GM18907 (cell line): ENCODE data around the gene IL1B.

ENCODE experiments used
- ATAC-seq: cut with Tn5 transposase; IDR thresholded peaks from one replicate; pipeline ENCODE4 v1.9.1; 2021; ENCODE audit warnings: mild to moderate bottlenecking, moderate library complexity; ENCODE audit not compliant: unreplicated experiment

The IL1B gene

DNA sequence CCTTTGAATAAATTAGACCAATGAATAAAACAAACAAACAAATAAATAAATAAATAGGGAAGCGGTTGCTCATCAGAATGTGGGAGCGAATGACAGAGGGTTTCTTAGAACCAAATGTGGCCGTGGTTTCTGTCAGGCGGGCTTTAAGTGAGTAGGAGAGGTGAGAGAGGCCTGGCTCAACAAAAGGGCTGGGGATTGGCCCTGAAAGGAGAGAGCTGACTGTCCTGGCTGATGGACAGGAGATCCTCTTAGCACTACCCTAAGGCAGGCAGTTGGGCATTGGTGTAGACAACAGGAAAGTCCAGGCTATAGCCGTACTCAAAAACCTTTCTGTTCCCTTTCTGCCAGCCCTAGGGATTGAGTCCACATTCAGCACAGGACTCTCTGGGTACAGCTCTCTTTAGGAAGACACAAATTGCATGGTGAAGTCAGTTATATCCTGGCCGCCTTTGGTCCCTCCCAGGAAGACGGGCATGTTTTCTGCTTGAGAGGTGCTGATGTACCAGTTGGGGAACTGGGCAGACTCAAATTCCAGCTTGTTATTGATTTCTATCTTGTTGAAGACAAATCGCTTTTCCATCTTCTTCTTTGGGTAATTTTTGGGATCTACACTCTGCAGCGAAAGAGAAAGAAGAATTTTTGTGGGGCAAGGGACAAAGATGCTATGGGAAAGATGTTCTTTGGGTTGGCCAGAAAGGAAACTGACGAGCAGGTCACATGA is 6.5 kb downstream of the IL1B start:
- ATAC-seq, result no peak

DNA sequence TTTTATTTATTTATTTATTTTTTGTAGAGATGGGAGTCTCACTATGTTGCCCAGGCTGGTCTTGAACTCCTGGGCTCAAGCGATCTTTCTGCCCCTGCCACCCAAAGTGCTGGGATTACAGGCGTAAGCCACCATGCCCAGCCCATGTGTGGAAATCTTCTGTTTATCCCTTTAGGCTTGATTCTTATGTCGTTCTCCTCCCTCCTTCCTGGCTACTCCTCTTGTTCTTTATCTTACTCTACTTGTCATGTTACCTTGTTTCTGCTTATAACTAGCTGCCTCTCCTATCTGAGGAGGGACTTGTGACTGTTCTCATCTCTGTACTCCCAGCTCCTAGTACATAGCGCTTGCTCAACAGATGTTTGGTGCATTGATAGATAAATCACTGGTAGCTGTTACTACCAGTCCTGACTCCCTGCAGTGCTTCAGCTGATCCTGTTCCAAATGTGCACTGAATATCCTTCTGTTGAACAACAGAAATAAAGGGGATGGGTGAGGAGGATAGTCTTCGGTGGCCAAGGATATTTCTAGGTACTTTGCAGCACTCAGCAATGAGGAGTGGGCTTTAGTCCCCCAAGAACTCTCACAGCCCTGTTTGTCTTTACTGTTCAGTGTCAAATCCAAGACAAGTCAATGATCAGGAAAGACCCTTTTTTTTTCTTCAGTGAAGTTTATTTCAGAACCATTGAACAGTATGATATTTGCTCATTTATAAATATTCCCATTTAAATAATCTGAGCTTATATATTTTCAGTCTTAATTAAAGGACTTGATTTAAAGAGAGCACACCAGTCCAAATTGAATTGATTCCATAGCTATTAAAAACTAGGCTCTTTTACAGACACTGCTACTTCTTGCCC is 7.2 kb downstream of the IL1B start:
- no peak for ATAC-seq

DNA sequence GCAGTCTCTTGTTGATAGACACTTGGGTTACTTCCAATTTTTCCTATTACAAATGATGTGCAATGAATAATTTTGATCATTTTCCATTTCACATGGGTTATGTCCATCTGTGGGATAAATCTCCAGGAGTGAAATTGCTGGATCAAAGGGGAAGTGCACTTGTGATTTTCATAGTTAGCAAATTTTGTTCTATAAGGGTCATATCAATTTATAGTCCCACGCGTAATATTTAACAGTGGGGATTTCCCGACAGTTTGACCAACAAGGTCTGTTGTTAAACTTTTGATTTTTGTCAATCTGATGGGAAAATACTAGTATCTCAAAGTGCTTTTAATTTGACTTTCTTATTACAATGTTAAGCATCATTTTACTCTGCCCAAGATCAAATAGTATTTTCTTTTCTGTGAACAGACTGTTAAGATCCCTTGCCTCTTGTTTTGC is 8.3 kb downstream of the IL1B start:
- no peak for ATAC-seq

DNA sequence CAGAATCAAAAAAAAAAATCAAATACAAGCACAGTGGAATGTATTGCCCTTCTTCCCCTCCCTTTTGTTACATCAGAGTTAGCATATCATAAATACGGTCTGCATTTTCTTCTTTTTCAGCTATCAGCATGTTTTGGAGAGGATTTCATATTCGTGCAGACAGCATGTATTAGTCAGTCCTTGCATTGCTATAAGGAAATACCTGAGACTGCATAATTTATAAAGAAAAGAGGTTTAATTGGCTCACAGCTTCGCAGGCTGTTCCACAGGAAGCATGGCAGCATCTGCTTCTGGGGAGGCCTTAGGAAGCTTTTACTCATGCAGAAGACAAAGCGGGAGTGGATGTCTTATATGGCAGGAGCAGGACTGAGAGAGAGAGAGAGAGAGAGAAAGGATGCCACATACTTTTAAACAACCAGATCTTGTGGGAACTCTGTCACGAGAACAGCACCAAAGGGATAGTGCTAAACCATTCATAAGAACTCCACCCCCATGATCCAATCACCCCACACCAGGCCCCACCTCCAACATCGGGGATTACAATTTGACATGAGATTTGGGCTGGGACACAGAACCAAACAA is 8.9 kb downstream of the IL1B start:
- ATAC-seq, result no peak

DNA sequence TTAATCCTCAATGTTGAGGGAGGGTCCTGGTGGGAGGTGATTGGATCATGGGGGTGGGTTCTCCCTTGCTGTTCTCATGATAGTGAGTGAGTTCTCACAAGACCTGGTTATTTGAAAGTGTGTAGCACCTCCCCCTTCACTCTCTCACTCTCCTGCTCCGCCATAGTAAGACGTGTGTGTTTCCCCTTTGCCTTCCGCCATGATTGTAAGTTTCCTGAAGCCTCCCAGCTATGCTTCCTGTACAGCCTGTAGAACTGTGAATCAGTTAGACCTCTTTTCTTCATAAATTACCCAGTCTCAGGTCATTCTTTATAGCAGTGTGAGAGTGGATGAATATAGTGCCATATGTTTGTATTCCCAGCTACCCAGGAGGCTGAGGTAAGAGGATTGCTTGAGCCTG is 9.6 kb downstream of the IL1B start:
- no peak for ATAC-seq

DNA sequence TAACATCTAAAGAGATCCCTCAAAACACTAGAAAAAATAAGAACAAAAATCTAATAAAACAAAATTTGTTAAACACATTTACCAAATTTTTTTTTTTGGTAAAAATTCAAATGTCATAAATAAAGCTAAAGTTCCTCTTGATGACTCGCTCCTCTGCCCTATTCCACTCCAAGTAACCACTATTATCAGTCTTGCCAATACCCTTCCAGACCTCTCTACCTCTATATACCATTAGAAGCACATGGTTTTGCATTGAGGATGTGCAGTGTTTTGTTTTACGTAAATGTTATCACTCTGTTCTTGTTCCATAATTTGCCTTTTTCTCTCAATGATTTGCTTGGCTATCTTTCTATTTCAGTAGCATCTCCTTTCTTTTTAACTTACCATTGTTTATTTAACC is 10.9 kb downstream of the IL1B start:
- no peak for ATAC-seq

DNA sequence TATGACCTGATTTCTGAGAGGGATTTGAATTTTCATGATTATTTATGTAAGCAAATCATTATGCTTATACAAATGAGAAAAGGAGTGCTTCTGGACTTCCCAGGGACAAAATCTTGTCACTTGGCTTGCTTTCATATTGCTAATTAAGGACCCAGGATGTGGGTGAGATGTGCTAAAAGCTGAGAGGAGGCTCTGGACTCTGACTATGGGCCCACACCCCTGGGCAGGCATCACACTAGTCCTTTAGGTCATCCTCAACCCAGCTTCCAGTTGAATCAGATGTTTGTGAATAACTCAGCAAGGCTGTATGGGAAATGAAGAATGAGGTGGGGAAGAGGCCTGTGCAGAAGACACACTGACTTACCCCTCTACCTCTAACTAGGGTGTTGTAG is 11.9 kb downstream of the IL1B start:
- no peak for ATAC-seq

DNA sequence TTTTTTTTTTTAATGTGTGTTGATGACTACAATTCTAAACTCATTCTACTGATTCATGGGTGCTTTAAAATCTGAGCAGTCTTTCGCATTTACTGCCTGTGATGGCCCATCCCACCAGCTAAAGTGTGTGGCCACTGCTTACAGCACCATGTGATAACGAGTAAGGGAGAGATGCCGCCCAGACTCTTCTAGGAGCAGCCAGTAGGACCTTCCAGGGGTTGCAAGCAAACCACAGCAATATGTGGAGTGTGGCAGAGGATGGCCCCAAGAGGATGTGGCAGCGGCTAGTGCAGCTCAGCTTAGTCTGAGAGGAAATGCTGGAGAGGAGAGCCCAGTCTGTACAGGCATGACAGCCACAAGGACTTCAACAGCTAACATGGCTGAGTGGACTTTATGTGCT is 14.9 kb downstream of the IL1B start:
- ATAC-seq, result no peak

DNA sequence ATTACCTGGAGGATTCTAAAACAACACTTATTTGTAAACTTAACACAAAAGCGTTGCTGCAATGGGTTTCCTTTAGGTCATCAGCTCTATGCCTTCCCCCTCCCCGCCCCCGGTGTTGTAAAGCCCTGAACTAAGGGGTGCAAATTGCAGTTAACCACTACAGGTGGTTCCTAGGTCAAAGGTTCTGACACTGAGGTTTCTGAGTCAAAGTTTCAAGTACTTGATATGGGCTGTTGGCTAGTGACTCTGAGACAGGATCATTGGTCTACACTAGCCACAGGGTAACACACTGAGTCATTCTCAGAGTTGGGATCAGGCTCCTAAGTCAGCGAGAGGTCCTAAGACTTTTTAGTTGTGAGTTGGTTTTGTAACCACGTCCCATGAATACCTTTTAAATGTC is 15.4 kb downstream of the IL1B start:
- ATAC-seq, result peak; percentile 78

DNA sequence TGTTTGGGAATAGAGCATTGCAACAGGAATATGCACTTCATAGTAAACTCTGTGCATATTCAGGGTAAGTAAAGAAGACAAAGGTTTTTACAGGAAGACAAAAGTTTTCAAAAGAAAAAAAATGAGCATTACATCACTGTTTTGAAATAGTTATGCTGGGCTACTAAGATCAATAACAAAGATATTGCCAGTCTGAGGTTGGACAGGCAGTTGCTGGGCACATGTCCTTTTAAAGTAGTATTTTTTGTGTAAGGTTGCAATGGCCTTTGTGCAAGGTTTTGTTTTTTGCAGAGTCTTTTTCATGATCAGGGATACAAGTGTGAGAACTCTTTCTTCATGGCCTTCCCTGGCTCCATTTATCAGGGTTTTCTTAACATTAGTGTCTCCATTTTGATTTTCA is 16.2 kb downstream of the IL1B start:
- ATAC-seq, result no peak

DNA sequence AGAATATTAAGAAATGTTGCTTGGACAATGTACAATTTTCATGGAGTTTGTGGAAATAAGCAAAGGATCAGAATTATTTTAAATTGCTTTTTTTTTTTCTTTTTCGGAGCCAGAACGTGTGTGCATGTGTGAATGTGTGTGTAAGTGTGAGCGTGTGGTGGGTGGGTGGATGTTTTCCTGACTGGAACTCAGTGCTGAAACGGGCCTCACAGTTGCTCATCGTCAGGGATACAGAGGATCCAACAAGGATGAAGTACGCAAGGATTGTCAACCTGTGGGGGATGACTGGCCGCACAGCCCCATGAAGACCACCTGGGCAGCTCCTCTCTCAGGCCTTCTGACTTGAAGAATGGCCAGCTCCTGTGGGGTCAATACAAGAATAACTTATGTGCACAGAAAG is 17.5 kb downstream of the IL1B start:
- ATAC-seq, result no peak

DNA sequence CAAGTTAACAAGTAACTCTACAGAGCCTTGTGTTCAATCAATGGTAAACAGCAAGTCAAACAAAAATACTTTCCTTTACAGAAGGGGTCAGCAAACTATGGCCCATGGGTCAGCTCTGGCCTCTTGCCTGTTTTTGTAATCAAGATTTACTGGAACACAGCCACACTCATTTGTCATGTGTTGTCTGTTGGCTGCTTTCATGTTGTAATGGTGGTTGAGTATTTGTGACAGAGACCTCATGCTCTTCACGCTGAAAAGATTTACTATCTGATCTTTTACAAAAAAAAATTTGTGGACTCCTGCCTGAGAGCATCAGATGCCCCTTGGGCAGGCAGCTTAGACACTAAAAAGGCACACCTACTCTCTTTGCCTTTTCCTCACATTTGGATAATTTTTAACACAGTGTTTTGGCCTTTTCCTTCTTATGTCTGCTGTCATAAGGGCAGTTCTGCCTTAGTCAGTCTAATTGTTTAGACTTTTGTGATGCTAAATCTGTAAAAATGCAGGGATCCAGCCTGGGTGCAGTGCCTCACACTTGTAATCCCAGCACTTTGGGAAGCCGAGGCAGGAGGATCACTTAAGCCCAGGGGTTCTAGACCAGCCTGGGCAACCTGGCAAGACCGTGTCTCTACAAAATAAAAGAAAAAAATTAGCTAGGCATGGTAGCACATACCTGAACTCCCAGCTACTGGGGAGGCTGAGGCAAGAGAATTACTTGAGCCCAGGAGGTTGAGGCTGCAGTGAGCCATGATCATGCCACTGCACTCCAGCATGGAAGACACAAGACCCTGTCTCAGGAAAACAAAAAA is 18.3 kb downstream of the IL1B start:
- no peak for ATAC-seq

DNA sequence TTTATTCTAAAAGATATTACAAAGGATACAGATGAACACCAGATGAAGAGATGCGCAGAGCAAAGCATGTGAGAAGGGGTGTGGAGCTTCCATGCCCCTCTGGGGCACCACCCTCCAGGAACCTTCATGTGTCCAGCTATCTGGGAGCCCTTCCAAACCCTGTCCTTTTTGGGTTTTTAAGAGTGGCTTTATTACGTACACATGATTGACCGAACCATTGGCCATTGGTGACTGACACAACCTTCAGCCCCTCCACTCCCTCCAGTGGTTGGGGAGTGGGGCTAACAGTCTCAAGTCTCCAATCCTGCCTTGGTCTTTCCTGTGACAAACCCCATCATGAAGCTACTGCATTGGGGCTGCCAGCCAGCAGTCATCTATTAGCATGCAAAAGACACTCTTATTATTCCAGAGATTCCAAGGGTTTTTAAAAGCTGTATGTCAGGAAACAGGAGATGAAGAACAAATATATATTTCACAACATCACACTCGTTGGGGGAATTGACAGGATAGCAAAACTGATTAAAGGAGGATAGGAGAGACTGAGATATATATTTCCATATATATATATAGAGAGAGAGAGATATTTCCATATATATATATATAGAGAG is 19.4 kb downstream of the IL1B start:
- no peak for ATAC-seq

DNA sequence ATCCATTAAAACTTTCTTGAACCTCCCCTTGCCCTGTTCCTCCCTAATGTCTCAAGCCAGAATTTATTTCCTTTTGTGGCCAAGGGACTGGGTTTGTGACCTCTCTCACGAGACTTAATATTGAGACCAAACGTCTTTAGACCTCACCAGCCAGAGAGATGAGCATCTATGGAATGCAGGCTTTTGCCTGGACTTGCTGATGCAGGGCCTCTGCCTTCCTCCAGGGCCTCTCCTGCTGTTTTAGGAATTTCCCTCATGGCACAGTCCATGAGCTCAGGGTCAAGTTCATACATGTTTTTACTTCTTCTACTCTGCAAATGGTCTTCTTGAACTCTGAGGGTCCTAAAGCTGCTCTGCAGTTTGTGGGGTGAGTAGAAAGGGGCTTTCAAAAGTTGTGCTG is 22.3 kb downstream of the IL1B start:
- ATAC-seq, result no peak

DNA sequence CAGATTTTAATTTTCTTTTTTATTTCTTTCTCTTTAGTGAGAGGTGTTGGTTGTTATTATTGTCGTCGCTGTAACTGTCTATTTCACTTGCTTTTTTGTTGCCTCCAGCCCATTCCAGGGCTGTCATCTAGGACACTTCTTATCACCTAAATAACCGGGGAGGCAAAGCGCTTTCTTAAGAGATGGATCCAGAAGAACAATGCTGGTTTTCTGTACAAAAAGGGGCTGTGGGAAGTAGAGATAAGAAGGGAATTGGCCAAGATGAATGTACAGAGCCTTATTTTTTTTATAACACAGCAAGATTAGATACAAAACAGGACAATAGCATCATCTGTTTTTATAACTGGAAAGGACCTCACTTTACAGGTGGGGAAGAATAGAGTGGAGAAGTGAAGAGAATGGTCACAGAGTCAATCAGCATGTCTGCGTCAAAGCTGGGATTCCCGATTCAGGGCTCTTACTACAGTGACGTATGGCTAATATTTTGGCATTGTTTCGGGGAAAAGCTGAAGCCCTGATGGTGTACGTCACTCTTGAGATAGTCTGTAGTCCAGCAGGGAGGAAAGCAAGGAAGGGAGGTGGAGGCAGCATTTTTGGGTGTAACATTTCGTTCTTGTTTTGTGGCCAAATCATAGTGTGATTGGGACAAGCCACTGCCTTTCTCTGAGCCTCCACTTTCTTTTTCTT is 23.2 kb downstream of the IL1B start:
- no peak for ATAC-seq

DNA sequence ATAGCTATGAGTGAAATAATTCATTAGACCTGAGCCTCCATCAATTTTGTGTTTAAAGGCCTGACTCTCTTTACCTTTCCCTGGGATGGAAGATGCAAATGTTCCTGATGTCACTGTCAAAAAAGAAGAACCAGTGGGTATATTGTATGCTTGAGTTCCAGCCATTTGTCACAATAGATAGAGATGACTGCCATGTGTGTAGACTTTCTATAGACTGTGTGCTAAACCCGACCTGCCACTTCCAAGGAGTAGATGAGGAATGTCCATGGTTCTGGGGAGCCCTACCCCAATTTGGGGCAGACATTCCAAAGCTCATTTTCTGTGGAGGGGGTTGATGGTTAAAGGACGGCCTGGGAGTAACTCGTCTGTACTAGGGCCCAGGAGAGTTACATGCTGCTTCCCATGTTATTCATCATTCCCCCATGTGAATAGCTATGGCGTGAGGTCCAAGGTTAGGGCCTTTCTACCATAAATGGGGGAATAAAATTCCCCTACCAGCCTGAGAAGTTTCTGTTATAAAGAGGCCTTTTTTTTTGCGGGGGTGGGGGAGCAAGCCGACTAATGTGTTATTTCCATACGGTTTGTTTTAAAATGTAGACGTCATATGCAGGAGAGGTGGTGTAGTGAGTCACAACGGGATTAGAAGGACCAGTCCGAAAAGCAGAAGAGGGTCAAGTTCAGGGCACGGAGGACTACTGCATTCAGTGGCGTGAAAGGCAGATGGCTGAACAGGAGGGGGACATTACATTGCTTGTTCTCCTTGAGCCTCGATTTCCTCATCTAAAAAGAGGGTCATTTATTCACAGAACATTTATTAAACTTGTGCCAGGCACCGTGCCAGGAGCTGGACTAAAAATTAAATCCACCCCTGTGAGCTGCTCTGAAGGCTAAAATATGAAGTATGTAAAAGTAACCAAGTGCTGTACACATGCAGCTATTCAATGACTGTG is 24.0 kb downstream of the IL1B start:
- ATAC-seq, result no peak

DNA sequence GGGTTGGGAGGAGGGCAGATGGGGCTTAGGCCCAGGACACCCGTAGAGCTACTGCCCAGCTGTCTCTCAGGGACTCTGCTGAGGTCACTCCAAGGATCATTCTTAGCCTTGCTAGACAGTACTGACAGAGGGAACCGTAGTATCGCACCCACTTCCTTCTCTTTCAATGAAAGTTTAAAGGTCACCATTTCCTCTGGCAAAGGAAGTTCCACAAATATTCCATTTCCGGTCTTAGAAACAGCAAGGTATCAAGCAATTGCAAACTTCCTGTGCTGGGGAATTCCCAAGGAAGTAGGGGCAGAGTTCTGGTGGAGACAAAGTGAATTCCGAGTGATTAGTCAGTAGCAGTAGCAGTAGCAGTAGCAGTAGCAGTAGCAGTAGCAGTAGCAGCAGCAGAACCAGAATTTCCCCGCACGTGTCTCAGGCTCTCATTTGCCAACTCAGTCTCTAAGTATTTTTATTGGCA is 24.7 kb downstream of the IL1B start:
- ATAC-seq, result no peak

DNA sequence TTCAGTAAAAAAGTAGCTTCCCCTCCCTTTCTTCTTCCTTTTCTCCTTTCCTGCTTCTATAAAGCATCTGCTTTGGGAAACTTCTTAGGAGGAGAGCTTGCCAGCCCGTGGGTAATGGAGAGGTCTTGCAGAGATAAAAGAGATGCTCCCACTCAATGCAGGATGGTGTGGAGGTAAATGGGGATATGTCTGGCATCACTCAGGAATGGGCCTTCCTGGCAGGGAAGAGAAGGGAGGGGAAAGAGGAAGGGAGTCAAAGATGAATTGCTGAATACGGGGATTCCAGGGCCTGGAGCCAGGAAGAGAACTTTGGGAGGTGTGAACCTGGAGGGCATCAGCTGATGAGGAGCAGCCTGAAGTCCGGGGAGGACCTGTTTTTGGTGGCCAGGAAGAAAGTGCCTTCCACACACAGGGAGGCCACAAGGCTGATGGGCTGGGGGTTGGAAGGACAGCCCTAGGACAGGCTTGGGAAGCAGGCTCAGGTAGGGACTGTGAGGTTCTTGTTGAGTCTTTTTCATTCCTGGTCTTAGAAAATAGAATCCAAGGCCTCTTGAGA is 25.2 kb downstream of the IL1B start:
- ATAC-seq, result no peak

DNA sequence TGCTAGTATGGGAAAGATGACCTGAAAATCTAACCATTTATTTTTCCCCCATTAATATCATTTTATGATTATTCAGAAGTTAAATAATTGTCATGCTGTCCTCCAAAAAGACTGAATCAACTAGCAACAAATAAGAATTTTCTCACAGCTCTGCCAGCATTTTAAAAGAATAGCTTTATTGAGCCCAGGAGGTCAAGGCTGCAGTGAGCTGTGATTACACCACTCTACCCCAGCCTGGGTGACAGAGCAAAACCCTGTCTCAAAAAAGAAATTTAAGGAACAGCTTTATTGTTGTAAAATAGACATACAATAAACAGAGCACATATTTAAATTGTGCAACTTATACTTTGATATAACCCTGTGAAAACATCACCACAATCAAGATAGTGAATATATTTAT is 27.5 kb downstream of the IL1B start:
- ATAC-seq, result no peak
